PC-9 (cell line): Measurements from ENCODE around the gene HDAC2.
"Not testable (repeated sequence)": the region's sequence is repeated elsewhere in the genome, so short reads cannot be mapped to it uniquely, and the experiment has no call there.

Experiments used
- EZH2 ChIP-seq: fragments of 200-600 bp; sonication (generic); IDR thresholded peaks from 2 replicates; pipeline ENCODE4 v1.8.0; 2017; ENCODE audit warnings: antibody characterized with exemption, low read depth
- TF ChIP-seq, protein P1 (sequence below): fragments of 200-600 bp; sonication (generic); conservative IDR thresholded peaks from 2 replicates; pipeline ENCODE4 v1.6.1; 2017; ENCODE audit warnings: mixed run types, antibody characterized with exemption, mild to moderate bottlenecking, moderate library complexity

- TF ChIP-seq, protein P1, sequence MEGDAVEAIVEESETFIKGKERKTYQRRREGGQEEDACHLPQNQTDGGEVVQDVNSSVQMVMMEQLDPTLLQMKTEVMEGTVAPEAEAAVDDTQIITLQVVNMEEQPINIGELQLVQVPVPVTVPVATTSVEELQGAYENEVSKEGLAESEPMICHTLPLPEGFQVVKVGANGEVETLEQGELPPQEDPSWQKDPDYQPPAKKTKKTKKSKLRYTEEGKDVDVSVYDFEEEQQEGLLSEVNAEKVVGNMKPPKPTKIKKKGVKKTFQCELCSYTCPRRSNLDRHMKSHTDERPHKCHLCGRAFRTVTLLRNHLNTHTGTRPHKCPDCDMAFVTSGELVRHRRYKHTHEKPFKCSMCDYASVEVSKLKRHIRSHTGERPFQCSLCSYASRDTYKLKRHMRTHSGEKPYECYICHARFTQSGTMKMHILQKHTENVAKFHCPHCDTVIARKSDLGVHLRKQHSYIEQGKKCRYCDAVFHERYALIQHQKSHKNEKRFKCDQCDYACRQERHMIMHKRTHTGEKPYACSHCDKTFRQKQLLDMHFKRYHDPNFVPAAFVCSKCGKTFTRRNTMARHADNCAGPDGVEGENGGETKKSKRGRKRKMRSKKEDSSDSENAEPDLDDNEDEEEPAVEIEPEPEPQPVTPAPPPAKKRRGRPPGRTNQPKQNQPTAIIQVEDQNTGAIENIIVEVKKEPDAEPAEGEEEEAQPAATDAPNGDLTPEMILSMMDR: not testable (repeated sequence)
- TF ChIP-seq EZH2: not testable (repeated sequence)
Measured at GRCh38 chr6:113931907-113932306, 39.0 kb downstream of the HDAC2 start.
